ENCODE measurements around the gene GGCX.

DNA sequence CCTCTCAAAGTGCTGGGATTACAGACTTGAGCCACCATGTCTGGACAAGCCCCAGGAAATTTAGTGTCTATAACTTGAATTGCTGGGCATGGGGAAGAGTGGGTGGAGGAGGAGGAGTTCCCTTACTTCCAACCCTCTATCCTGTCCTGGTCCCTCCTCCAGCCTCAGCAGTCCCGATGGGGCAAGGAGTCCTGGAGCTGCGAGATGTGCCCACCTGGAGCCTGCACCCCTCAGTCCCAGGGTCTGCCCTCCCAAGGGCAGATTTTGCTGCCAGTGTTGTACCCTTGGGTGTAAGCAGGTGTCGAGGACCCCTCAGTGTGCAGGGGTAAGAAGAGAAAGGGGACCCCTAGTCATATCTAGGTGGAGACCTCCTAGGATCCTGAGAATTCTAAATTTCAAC is 18.9 kb upstream of the GGCX start:
- TF ChIP-seq, protein P1, sequence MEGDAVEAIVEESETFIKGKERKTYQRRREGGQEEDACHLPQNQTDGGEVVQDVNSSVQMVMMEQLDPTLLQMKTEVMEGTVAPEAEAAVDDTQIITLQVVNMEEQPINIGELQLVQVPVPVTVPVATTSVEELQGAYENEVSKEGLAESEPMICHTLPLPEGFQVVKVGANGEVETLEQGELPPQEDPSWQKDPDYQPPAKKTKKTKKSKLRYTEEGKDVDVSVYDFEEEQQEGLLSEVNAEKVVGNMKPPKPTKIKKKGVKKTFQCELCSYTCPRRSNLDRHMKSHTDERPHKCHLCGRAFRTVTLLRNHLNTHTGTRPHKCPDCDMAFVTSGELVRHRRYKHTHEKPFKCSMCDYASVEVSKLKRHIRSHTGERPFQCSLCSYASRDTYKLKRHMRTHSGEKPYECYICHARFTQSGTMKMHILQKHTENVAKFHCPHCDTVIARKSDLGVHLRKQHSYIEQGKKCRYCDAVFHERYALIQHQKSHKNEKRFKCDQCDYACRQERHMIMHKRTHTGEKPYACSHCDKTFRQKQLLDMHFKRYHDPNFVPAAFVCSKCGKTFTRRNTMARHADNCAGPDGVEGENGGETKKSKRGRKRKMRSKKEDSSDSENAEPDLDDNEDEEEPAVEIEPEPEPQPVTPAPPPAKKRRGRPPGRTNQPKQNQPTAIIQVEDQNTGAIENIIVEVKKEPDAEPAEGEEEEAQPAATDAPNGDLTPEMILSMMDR (IDR thresholded peaks at IDR 0.05; ENCODE audit: low read depth, low read length, poor library complexity, severe bottlenecking), result no peak
- no peak for TF ChIP-seq EZH2phosphoT487 (IDR thresholded peaks at IDR 0.05; ENCODE audit: borderline replicate concordance, low read length)

All from DOHH2 (cell line).